Measurements from ENCODE around the gene MYH2. TPM values are rescaled to one million over a fixed set of nuclear protein-coding genes. Genes with fewer than 3 reads are reported as not detected.

Gene MYH2
- total and polyA plus RNA-seq, 7 donors: 0.14 to 2.8 (median 0.48) TPM; not detected in 3

DNA sequence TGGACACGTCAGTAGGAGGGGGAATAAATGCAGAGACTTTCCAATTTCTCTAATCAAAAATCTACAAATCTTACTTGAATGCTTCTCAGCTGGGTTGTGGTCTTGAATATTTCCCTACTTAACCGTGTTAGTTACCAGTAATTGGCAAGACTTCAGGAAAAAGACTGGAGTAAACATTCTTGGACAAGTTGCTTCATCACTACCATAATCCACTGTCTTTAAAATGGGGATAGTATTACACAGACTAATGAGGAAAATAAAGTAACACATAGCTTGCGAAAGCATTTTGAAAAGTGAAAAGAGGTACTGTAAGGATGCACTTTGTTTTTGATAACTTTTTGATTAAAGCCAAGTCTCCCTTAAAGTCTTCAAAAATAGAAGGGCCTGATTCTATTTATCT is 49.5 kb downstream of the MYH2 start:
- no peak overlapping the region for H3K4me3 ChIP-seq
- no peak for DNase-seq
- no peaks in the 10 kb centered on the region for H3K27me3 ChIP-seq
- no peak overlapping the region for H3K27ac ChIP-seq
- no peaks in the 10 kb centered on the region for H3K9me3 ChIP-seq
- TF ChIP-seq EP300 (IDR thresholded peaks at IDR 0.05) (no peak), POLR2AphosphoS5 (IDR thresholded peaks at IDR 0.05) (no peak), POLR2A (IDR thresholded peaks at IDR 0.05) (no peak)
- TF ChIP-seq, protein P1, sequence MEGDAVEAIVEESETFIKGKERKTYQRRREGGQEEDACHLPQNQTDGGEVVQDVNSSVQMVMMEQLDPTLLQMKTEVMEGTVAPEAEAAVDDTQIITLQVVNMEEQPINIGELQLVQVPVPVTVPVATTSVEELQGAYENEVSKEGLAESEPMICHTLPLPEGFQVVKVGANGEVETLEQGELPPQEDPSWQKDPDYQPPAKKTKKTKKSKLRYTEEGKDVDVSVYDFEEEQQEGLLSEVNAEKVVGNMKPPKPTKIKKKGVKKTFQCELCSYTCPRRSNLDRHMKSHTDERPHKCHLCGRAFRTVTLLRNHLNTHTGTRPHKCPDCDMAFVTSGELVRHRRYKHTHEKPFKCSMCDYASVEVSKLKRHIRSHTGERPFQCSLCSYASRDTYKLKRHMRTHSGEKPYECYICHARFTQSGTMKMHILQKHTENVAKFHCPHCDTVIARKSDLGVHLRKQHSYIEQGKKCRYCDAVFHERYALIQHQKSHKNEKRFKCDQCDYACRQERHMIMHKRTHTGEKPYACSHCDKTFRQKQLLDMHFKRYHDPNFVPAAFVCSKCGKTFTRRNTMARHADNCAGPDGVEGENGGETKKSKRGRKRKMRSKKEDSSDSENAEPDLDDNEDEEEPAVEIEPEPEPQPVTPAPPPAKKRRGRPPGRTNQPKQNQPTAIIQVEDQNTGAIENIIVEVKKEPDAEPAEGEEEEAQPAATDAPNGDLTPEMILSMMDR (IDR thresholded peaks at IDR 0.05): no peak
- no peaks in the 10 kb centered on the region for H3K4me1 ChIP-seq
- no peaks in the 10 kb centered on the region for H3K36me3 ChIP-seq
- intact Hi-C loops (cut with DNase I): loop anchor here (10.0 kb wide), 1 partner anchor 55 kb away; no protein-coding TSS in a partner anchor
- WGBS, 2 donors: 73 to 80% methylated on average over 3 of the region's 3 CpGs

DNA sequence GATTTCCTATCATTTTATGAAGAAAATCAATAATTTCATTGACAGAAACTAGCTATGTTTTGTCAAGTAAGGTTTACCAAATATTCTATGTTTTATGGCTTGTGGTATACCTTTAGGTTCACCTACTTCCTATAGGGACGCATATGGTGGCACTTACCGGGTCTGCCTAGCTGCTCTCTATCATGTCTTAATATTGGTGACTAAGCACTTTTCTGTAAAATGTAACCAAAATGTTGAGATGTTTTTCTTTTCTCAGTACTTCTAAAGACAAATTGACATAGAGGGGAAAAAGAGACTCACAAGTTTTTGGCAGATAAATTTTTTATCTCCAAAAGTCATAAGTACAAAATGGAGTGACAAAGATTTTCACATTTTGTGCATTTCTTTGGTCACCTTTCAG is 57.5 kb downstream of the MYH2 start:
- no peak for TF ChIP-seq POLR2AphosphoS5 (IDR thresholded peaks at IDR 0.05)
- TF ChIP-seq POLR2A (IDR thresholded peaks at IDR 0.05): no peak
- TF ChIP-seq, protein P1 (IDR thresholded peaks at IDR 0.05): no peak
- no peak for TF ChIP-seq EP300 (IDR thresholded peaks at IDR 0.05)
- H3K27me3 ChIP-seq: no peaks in the 10 kb centered on the region
- intact Hi-C loops (cut with DNase I): loop anchor here (10.0 kb wide), 1 partner anchor 63 kb away; no protein-coding TSS in a partner anchor
- H3K36me3 ChIP-seq: no peaks in the 10 kb centered on the region
- no peak for DNase-seq
- no peak overlapping the region for H3K4me3 ChIP-seq
- WGBS, 2 donors: 93 to 95% methylated on average over 2 of the region's 2 CpGs
- H3K27ac ChIP-seq: no peak overlapping the region
- peaks cover 0 to 9% (median 4%) of the 10 kb centered on the region in 4 donors for H3K9me3 ChIP-seq
- no peaks in the 10 kb centered on the region for H3K4me1 ChIP-seq

DNA sequence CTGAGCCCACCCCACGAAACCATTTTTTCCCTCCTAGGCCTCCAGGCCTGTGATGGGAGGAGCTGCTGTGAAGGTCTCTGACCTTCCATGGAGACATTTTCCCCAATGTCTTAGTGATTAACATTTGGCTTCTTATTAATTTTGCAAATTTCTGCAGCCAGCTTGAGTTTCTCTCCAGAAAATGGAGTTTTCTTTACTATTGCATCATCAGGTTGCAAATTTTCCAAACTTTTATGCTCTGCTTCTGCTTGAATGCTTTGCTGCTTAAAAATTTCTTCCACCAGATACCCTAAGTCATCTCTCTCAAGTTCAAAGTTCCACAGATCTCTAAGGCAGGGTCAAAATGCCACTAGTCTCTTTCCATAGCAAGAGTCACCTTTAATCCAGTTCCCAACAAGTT is 67.2 kb downstream of the MYH2 start:
- TF ChIP-seq POLR2AphosphoS5 (IDR thresholded peaks at IDR 0.05) (no peak), EP300 (IDR thresholded peaks at IDR 0.05) (no peak), POLR2A (IDR thresholded peaks at IDR 0.05) (no peak)
- TF ChIP-seq, protein P1 (IDR thresholded peaks at IDR 0.05): no peak

DNA sequence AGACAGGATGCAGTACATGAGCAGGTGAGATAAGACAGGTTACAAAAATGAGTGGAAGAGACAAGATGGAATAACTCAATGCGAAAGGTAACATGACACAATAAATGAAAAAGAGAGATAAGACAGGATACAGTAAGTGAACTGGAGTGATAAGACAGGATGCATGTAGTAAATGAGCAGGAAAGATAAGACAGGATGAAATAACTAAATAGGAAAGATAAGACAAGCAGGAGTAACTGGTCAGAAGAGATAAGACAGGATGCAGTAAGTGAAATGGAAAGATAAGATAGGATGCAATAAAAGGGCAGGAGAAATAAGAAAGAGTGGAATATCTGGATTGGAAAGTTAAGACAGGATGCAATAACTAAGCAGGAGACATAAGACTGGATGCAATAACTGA is 71.8 kb downstream of the MYH2 start:
- Histone ChIP-seq H3K4me1 (no peaks in the 10 kb centered on the region), H3K27me3 (no peaks in the 10 kb centered on the region), H3K9me3 (no peaks in the 10 kb centered on the region), H3K4me3 (no peak overlapping the region), H3K27ac (no peak overlapping the region), H3K36me3 (no peaks in the 10 kb centered on the region)
- no peak for DNase-seq
- intact Hi-C loops (cut with DNase I): no loop called here
- WGBS, 2 donors: 45% methylated on average over 1 of the region's 1 CpG
- TF ChIP-seq POLR2AphosphoS5 (IDR thresholded peaks at IDR 0.05): no peak
- TF ChIP-seq, protein P1 (IDR thresholded peaks at IDR 0.05): no peak
- no peak for TF ChIP-seq POLR2A (IDR thresholded peaks at IDR 0.05)
- TF ChIP-seq EP300 (IDR thresholded peaks at IDR 0.05): no peak

More for the DNA sequence above, 67.2 kb downstream of the MYH2 start:
- peaks cover 0 to 5% (median 1%) of the 10 kb centered on the region in 4 donors for H3K9me3 ChIP-seq
- DNase-seq: no peak
- H3K27ac ChIP-seq: no peak overlapping the region
- no peak overlapping the region for H3K4me3 ChIP-seq
- WGBS, 2 donors: 75 to 88% methylated on average over 1 of the region's 1 CpG
- H3K36me3 ChIP-seq: no peaks in the 10 kb centered on the region
- intact Hi-C loops (cut with DNase I): no loop called here
- H3K4me1 ChIP-seq: no peaks in the 10 kb centered on the region
- H3K27me3 ChIP-seq: no peaks in the 10 kb centered on the region

DNA sequence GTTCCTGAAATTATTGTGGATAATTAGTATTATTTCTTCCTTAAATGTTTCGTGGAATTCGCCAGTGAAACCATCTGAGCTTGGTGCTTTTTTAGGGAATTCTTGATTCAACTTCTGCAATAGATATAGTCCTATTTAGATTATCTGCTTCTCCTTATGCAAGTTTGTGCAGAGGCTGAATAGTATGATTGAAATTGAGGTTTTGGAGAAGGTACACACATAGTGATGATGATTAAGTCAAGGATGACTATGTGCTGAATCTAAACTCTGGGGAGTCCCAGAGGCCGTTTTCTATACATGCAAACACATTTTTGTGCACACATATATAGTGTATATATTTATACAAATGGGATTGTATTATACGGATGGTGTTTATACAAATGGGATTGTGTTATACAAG is 74.9 kb downstream of the MYH2 start:
- H3K27me3 ChIP-seq: no peaks in the 10 kb centered on the region
- TF ChIP-seq POLR2AphosphoS5 (IDR thresholded peaks at IDR 0.05) (no peak), EP300 (IDR thresholded peaks at IDR 0.05) (no peak), POLR2A (IDR thresholded peaks at IDR 0.05) (no peak)
- TF ChIP-seq, protein P1 (IDR thresholded peaks at IDR 0.05): no peak
- H3K27ac ChIP-seq: no peak overlapping the region
- DNase-seq: no peak
- no peaks in the 10 kb centered on the region for H3K36me3 ChIP-seq
- no peak overlapping the region for H3K4me3 ChIP-seq
- no peaks in the 10 kb centered on the region for H3K4me1 ChIP-seq
- intact Hi-C loops (cut with DNase I): no loop called here
- H3K9me3 ChIP-seq: no peaks in the 10 kb centered on the region
- 83 to 84% methylated on average over 4 of the region's 4 CpGs for WGBS, 2 donors
